Neural progenitor cell (in vitro differentiated cells): ENCODE data around the gene SLC35C1. TPM values are rescaled to one million over a fixed set of nuclear protein-coding genes. Genes with fewer than 3 reads are reported as not detected.

Experiments used
- DNase-seq: peaks from one replicate; pipeline ENCODE4 v3.0.0-alpha.2; 2016; ENCODE audit warnings: low spot score
- H2AFZ ChIP-seq: fragments of 200-600 bp; sonication (generic); replicated peaks from 2 replicates; pipeline ENCODE4 v1.6.1; 2016; ENCODE audit warnings: antibody characterized with exemption
- H3F3A ChIP-seq: fragments of 200-600 bp; sonication (generic); 2 replicates; pipeline ENCODE4 v1.6.1; 2016; ENCODE audit warnings: antibody characterized with exemption, low read depth
- H3K27ac ChIP-seq: fragments of 200-600 bp; sonication (generic); 2 replicates; pipeline ENCODE4 v1.5.1; 2016; ENCODE audit warnings: mild to moderate bottlenecking
- H3K27me3 ChIP-seq: fragments of 200-600 bp; sonication (generic); 2 replicates; pipeline ENCODE4 v1.6.1; 2016; ENCODE audit warnings: mild to moderate bottlenecking, moderate library complexity
- H3K36me3 ChIP-seq: fragments of 200-600 bp; sonication (generic); 2 replicates; pipeline ENCODE4 v1.5.1; 2016
- H3K4me1 ChIP-seq: fragments of 200-600 bp; sonication (generic); 2 replicates; pipeline ENCODE4 v1.6.1; 2016; ENCODE audit warnings: mixed run types
- H3K4me2 ChIP-seq: fragments of 200-600 bp; sonication (generic); 2 replicates; pipeline ENCODE4 v1.6.1; 2016
- H3K4me3 ChIP-seq: fragments of 200-600 bp; sonication (generic); 2 replicates; pipeline ENCODE4 v1.5.1; 2016
- H3K79me2 ChIP-seq: fragments of 200-600 bp; sonication (generic); 2 replicates; pipeline ENCODE4 v1.6.1; 2016; ENCODE audit warnings: low read depth
- H3K9ac ChIP-seq: fragments of 200-600 bp; sonication (generic); 2 replicates; pipeline ENCODE4 v1.6.1; 2016
- H3K9me3 ChIP-seq: fragments of 200-600 bp; sonication (generic); 2 replicates; pipeline ENCODE4 v1.5.1; 2016; ENCODE audit warnings: low read depth
- H4K20me1 ChIP-seq: fragments of 200-600 bp; sonication (generic); 2 replicates; pipeline ENCODE4 v1.6.1; 2016; ENCODE audit warnings: low read depth
- H3K27ac Mint-ChIP-seq: 3 replicates; pipeline ENCODE4 v1.8.0; 2021; ENCODE audit warnings: mixed read lengths
- H3K27me3 Mint-ChIP-seq: 2 replicates; pipeline ENCODE4 v1.8.0; 2022; ENCODE audit warnings: low read depth, mild to moderate bottlenecking, inconsistent platforms, moderate library complexity, mixed read lengths; ENCODE audit not compliant: insufficient read depth
- H3K36me3 Mint-ChIP-seq: 3 replicates; pipeline ENCODE4 v1.8.0; 2021; ENCODE audit warnings: mixed read lengths
- H3K4me1 Mint-ChIP-seq: 3 replicates; pipeline ENCODE4 v1.8.0; 2021; ENCODE audit warnings: mixed read lengths
- H3K4me3 Mint-ChIP-seq: 3 replicates; pipeline ENCODE4 v1.8.0; 2021; ENCODE audit warnings: mild to moderate bottlenecking, moderate library complexity, mixed read lengths
- H3K9me3 Mint-ChIP-seq: 3 replicates; pipeline ENCODE4 v1.8.0; 2020; ENCODE audit warnings: mixed read lengths
- EZH2 ChIP-seq: fragments of 200-600 bp; sonication (generic); IDR thresholded peaks from 2 replicates; pipeline ENCODE4 v1.6.1; 2017; ENCODE audit warnings: antibody characterized with exemption, mild to moderate bottlenecking, moderate library complexity
- EZH2phosphoT487 ChIP-seq: fragments of 200-600 bp; sonication (generic); IDR thresholded peaks from 2 replicates; pipeline ENCODE4 v1.6.1; 2017; ENCODE audit warnings: antibody characterized with exemption
- total RNA-seq: library from RNA; depleted of rRNA; stranded (reverse); fragments of >200 nt; gene quantifications from 2 replicates; pipeline ENCODE4 v1.2.3, GENCODE V29; 2015; ENCODE audit warnings: low replicate concordance
- TF ChIP-seq, protein P1 (sequence below): fragments of 200-600 bp; sonication (generic); IDR thresholded peaks from 2 replicates; pipeline ENCODE4 v1.5.1; 2017; ENCODE audit warnings: antibody characterized with exemption, mild to moderate bottlenecking

Gene SLC35C1
- total RNA-seq, 1 donor from 2014 or later: 1.3 TPM

DNA sequence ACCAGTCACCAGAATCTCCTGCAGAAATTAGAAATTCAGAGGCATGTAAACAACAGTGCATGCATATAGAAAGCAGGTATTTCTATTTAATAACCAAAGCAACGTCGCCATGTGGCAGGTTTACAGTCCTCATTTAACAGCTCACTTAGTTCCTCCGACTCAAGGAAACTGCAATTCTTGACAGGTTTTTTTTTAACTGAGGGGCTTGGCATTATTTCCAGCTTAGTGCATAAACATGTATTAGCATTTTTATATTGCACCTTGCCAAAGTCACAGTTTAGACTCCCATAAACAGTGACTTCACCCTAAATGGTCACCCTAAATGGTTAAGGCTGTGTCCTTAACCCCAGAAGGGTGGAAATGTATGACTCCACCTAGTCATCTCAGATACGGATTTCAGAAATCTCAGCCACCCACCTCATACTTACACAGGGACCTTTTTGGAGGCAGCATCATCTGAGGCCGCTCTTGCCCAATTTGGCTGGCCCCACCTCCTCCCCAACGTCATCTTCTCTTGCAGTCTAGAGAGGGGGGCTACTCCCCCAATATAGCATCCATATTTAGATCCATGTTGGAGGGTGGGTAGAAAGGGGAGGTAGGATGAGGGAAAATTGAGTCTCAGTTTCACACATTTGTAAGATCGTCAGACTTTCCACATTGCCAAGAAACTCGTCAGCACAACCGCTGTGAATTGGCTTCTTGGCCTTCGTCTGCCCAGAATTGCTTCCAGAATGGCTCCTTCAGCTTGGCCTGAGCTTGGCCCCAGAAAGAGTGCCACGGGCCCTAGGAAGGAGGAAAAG is 31.8 kb upstream of the SLC35C1 start:
- Histone ChIP-seq H3K9me3 (no peaks in the 10 kb centered on the region), H3K27me3 (peaks cover 19% of the 10 kb centered on the region), H4K20me1 (no peaks in the 10 kb centered on the region), H2AFZ (no peak overlapping the region), H3K4me2 (no peak overlapping the region), H3K27ac (no peak overlapping the region), H3K36me3 (no peaks in the 10 kb centered on the region), H3K9ac (no peak overlapping the region), H3K4me1 (no peaks in the 10 kb centered on the region), H3K4me3 (no peak overlapping the region), H3F3A (no peaks in the 10 kb centered on the region), H3K79me2 (no peaks in the 10 kb centered on the region)
- Mint-ChIP-seq H3K27me3 (peaks cover 24% of the 10 kb centered on the region), H3K4me3 (no peak overlapping the region), H3K4me1 (peaks cover 26% of the 10 kb centered on the region), H3K9me3 (no peaks in the 10 kb centered on the region), H3K27ac (no peak overlapping the region), H3K36me3 (no peaks in the 10 kb centered on the region)
- TF ChIP-seq, protein P1, sequence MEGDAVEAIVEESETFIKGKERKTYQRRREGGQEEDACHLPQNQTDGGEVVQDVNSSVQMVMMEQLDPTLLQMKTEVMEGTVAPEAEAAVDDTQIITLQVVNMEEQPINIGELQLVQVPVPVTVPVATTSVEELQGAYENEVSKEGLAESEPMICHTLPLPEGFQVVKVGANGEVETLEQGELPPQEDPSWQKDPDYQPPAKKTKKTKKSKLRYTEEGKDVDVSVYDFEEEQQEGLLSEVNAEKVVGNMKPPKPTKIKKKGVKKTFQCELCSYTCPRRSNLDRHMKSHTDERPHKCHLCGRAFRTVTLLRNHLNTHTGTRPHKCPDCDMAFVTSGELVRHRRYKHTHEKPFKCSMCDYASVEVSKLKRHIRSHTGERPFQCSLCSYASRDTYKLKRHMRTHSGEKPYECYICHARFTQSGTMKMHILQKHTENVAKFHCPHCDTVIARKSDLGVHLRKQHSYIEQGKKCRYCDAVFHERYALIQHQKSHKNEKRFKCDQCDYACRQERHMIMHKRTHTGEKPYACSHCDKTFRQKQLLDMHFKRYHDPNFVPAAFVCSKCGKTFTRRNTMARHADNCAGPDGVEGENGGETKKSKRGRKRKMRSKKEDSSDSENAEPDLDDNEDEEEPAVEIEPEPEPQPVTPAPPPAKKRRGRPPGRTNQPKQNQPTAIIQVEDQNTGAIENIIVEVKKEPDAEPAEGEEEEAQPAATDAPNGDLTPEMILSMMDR: no peak
- TF ChIP-seq EZH2phosphoT487 (no peak), EZH2 (no peak)
- no peak for DNase-seq

DNA sequence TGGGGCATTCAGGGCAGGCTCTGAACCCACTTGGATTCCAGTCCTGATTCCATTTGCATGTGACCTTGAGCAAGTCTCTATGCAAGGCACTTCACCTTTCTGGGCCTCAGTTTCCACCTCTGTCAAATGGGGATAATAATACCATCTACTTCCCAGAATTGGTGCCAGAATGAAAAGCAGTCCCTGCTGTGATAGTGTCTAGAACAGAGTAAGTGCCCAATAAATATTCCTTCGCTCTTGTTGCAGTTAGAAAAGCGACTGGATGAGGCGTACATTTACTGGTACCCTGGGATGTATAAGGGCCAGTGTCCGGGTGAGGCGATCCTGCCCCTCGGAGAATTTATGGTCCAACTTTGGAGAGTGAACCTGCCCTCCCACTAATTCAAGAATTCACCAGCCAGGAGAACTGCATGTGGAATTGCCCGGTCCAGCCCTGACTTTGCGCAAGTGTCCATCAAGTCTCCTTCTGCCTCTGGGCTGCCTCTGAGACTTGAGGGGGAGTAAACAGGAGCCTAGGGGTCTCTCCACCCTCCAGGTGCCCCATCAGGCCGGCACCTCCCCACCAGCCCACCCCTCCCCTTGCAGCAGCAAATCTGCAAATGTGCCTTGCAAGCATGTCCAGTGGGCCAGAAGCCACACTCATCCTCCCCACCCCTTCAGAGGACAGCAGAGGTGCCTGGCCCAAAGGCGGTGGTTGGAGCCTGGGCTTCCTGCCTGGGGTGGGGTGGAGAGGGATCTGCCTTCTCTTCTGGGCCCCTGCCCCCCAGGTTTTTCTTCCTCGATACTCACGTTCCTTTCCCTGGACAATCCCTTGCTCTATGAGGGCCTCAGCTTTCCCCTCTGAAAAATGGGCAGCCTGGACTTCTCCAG is 30.9 kb upstream of the SLC35C1 start:
- Mint-ChIP-seq H3K4me3 (no peak overlapping the region), H3K4me1 (peaks cover 26% of the 10 kb centered on the region), H3K9me3 (no peaks in the 10 kb centered on the region), H3K36me3 (no peaks in the 10 kb centered on the region), H3K27ac (no peak overlapping the region), H3K27me3 (peaks cover 29% of the 10 kb centered on the region)
- Histone ChIP-seq H3K4me3 (no peak overlapping the region), H3K79me2 (no peaks in the 10 kb centered on the region), H3K4me2 (no peak overlapping the region), H3K27me3 (peaks cover 19% of the 10 kb centered on the region), H3F3A (no peaks in the 10 kb centered on the region), H3K9me3 (no peaks in the 10 kb centered on the region), H3K4me1 (no peaks in the 10 kb centered on the region), H4K20me1 (no peaks in the 10 kb centered on the region), H3K36me3 (no peaks in the 10 kb centered on the region), H3K27ac (no peak overlapping the region), H2AFZ (no peak overlapping the region), H3K9ac (no peak overlapping the region)
- DNase-seq: no peak
- TF ChIP-seq, protein P1: no peak
- TF ChIP-seq EZH2phosphoT487 (no peak), EZH2 (no peak)

DNA sequence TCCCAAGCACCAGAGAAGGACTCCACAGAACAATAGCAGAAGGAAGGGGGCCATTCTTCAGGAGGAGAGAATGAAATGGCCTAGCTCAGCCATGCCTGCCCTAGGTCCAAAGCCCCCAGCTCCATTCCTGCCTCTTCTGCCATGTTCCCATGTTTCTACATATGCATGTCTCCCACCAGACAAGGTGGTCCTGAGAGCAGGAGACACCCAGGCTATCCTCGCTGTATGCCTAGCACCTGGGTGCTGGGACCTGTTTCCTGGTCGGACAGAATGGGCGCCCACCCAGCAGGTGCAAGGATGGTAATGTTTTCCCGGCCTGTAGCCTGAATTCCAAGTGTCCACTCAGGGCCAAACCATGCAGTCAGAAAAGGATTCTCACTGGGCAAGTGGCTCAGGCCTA is 30.2 kb upstream of the SLC35C1 start:
- no peaks in the 10 kb centered on the region for H3F3A ChIP-seq
- no peak overlapping the region for H3K9ac ChIP-seq
- Mint-ChIP-seq H3K4me1 (peaks cover 26% of the 10 kb centered on the region), H3K27ac (no peak overlapping the region), H3K4me3 (no peak overlapping the region), H3K9me3 (peaks cover 2% of the 10 kb centered on the region), H3K36me3 (no peaks in the 10 kb centered on the region), H3K27me3 (peaks cover 31% of the 10 kb centered on the region)
- H2AFZ ChIP-seq: no peak overlapping the region
- no peak overlapping the region for H3K4me2 ChIP-seq
- peaks cover 19% of the 10 kb centered on the region for H3K27me3 ChIP-seq
- no peak for DNase-seq
- no peaks in the 10 kb centered on the region for H3K4me1 ChIP-seq
- no peaks in the 10 kb centered on the region for H4K20me1 ChIP-seq
- H3K9me3 ChIP-seq: no peaks in the 10 kb centered on the region
- no peaks in the 10 kb centered on the region for H3K79me2 ChIP-seq
- TF ChIP-seq EZH2: no peak
- TF ChIP-seq EZH2phosphoT487: no peak
- TF ChIP-seq, protein P1: no peak
- H3K4me3 ChIP-seq: no peak overlapping the region
- no peaks in the 10 kb centered on the region for H3K36me3 ChIP-seq
- H3K27ac ChIP-seq: no peak overlapping the region
